Chondrocyte (in vitro differentiated cells): ENCODE measurements around the gene PAK4. TPM values are rescaled to one million over a fixed set of nuclear protein-coding genes. Genes with fewer than 3 reads are reported as not detected.

Experiments
- DNase-seq: peaks from one replicate; pipeline ENCODE4 v3.0.0; 2021; ENCODE audit warnings: mixed read lengths, low spot score
- H3K27ac Mint-ChIP-seq: one replicate; pipeline ENCODE4 v1.8.0; 2021; ENCODE audit warnings: mild to moderate bottlenecking, moderate library complexity, mixed read lengths; ENCODE audit not compliant: unreplicated experiment
- H3K27me3 Mint-ChIP-seq: 2 replicates; pipeline ENCODE4 v1.8.0; 2021; ENCODE audit warnings: low read depth, mixed read lengths
- H3K36me3 Mint-ChIP-seq: 2 replicates; pipeline ENCODE4 v1.8.0; 2021; ENCODE audit warnings: low read depth, mixed read lengths
- H3K4me1 Mint-ChIP-seq: 2 replicates; pipeline ENCODE4 v1.8.0; 2021; ENCODE audit warnings: low read depth, mild to moderate bottlenecking, mixed read lengths
- H3K4me3 Mint-ChIP-seq: one replicate; pipeline ENCODE4 v1.8.0; 2021; ENCODE audit warnings: mild to moderate bottlenecking, moderate library complexity, mixed read lengths; ENCODE audit not compliant: unreplicated experiment
- H3K9me3 Mint-ChIP-seq: 2 replicates; pipeline ENCODE4 v1.8.0; 2021; ENCODE audit warnings: low read depth, mixed read lengths
- CTCF ChIP-seq: fragments of 200-600 bp; sonication (generic); IDR thresholded peaks from 2 replicates; pipeline ENCODE4 v1.5.0; 2021; ENCODE audit warnings: antibody characterized with exemption, mild to moderate bottlenecking, moderate library complexity
- total RNA-seq: library from RNA; stranded (reverse); gene quantifications from 3 replicates; pipeline ENCODE4 v1.2.1, GENCODE V29; 2021

Gene PAK4
- total RNA-seq, 1 donor from 2014 or later: 14.4 TPM

- no peak overlapping the region for H3K27ac Mint-ChIP-seq
- H3K4me3 Mint-ChIP-seq: no peak overlapping the region
- no peaks in the 10 kb centered on the region for H3K36me3 Mint-ChIP-seq
- no peak for TF ChIP-seq CTCF
- H3K27me3 Mint-ChIP-seq: peaks cover 49% of the 10 kb centered on the region
- H3K9me3 Mint-ChIP-seq: no peaks in the 10 kb centered on the region
- DNase-seq: no peak
- peaks cover 8% of the 10 kb centered on the region for H3K4me1 Mint-ChIP-seq
Observed at GRCh38 chr19:39082745-39083598, 42.6 kb upstream of the PAK4 start.

GRCh38 chr19:39083599-39083982, 42.0 kb upstream of the PAK4 start:
- Mint-ChIP-seq H3K4me3 (no peak overlapping the region), H3K27me3 (peaks cover 55% of the 10 kb centered on the region), H3K9me3 (no peaks in the 10 kb centered on the region)

GRCh38 chr19:39083983-39084731, 41.4 kb upstream of the PAK4 start, which contains the start of gene ACP7:
ACP7 (plus strand) TSS chr19:39084368; CDS start chr19:39085270, 902 bp downstream.
- H3K4me1 Mint-ChIP-seq: peaks cover 3% of the 10 kb centered on the region

More at GRCh38 chr19:39083599-39083982, 42.0 kb upstream of the PAK4 start:
- TF ChIP-seq CTCF: no peak
- no peaks in the 10 kb centered on the region for H3K36me3 Mint-ChIP-seq
- no peak for DNase-seq
- H3K27ac Mint-ChIP-seq: no peak overlapping the region
- H3K4me1 Mint-ChIP-seq: peaks cover 6% of the 10 kb centered on the region

GRCh38 chr19:39084732-39085080, 40.9 kb upstream of the PAK4 start:
- H3K4me3 Mint-ChIP-seq: peak overlapping the region; percentile 31
- H3K36me3 Mint-ChIP-seq: no peaks in the 10 kb centered on the region
- no peaks in the 10 kb centered on the region for H3K9me3 Mint-ChIP-seq
- peaks cover 3% of the 10 kb centered on the region for H3K4me1 Mint-ChIP-seq
- TF ChIP-seq CTCF: no peak
- no peak for DNase-seq
- peaks cover 61% of the 10 kb centered on the region for H3K27me3 Mint-ChIP-seq
- H3K27ac Mint-ChIP-seq: no peak overlapping the region

More at GRCh38 chr19:39083983-39084731, 41.4 kb upstream of the PAK4 start, which contains the start of gene ACP7:
- TF ChIP-seq CTCF: no peak
- no peaks in the 10 kb centered on the region for H3K9me3 Mint-ChIP-seq
- no peak for DNase-seq
- H3K4me3 Mint-ChIP-seq: peak within 1 kb of the TSS; percentile 31
- H3K36me3 Mint-ChIP-seq: no peaks in the 10 kb centered on the region
- H3K27ac Mint-ChIP-seq: no peak within 1 kb of the TSS
- peaks cover 55% of the 10 kb centered on the region for H3K27me3 Mint-ChIP-seq

- no peak for TF ChIP-seq CTCF
- Mint-ChIP-seq H3K9me3 (no peaks in the 10 kb centered on the region), H3K4me1 (peaks cover 3% of the 10 kb centered on the region), H3K36me3 (no peaks in the 10 kb centered on the region), H3K4me3 (no peak overlapping the region), H3K27me3 (peaks cover 64% of the 10 kb centered on the region), H3K27ac (no peak overlapping the region)
- no peak for DNase-seq
Observed at GRCh38 chr19:39085392-39085791, 40.2 kb upstream of the PAK4 start.
